ENCODE data around the gene FGD3. TPM values are rescaled to one million over a fixed set of nuclear protein-coding genes. Genes with fewer than 3 reads are reported as not detected.

The FGD3 gene
- total and polyA plus RNA-seq, 2 donors (not counting 1 experiment from before 2014, with no cell fraction given), result 130 to 134 TPM

GRCh38 chr9:93061791-93062763 is 114.8 kb downstream of the FGD3 start:
- H3K27ac ChIP-seq (ENCODE audit: low read length in 2 of 2), result peak overlapping the region; percentile 74 to 78
- Mint-ChIP-seq H3K27me3 (no peaks in the 10 kb centered on the region), H3K4me3 (peak overlapping the region; percentile 90), H3K27ac (peak overlapping the region; percentile 99), H3K9me3 (ENCODE audit: insufficient read depth) (no peaks in the 10 kb centered on the region), H3K4me1 (peaks cover 87% of the 10 kb centered on the region)
- H3K79me2 ChIP-seq (ENCODE audit: control insufficient read depth, insufficient read depth, low read length), result peaks cover 52% of the 10 kb centered on the region
- peaks cover 0 to 23% of the 10 kb centered on the region in 2 experiments for H3K36me3 ChIP-seq (replicated peaks in 1 of 2; ENCODE audit: control extremely low read depth in 1 of 2, control insufficient read depth in 1 of 2, extremely low read depth in 1 of 2, insufficient read depth in 2 of 2, low read length in 1 of 2)
- peak; percentile 81 for DNase-seq
- H3K9me3 ChIP-seq (ENCODE audit: control extremely low read depth in 1 of 3, control insufficient read depth in 2 of 3, insufficient read depth in 1 of 3, low read length in 2 of 3), result no peaks in the 10 kb centered on the region
- H3K4me1 ChIP-seq (ENCODE audit: control insufficient read depth in 2 of 2, insufficient read depth in 2 of 2, low read length in 2 of 2), result peaks cover 73 to 82% of the 10 kb centered on the region in 2 donors
- peak overlapping the region in 4 of 5 experiments; percentile 25 to 53 (median 40) for H3K4me3 ChIP-seq (ENCODE audit: control extremely low read depth in 1 of 5, extremely low read depth in 1 of 5, insufficient read depth in 1 of 5, low read depth in 2 of 5, low read length in 4 of 5)
- POLR2A ChIA-PET, result interaction anchor here (0.6 to 4.3 kb wide), 3 partner anchors 20 to 34 kb away, joined by 3 to 31 read pairs (median 4); partner anchors contain the start of gene CARD19
- no peaks in the 10 kb centered on the region for H4K20me1 ChIP-seq (ENCODE audit: control insufficient read depth, insufficient read depth, low read length, poor library complexity, severe bottlenecking)
- no peak overlapping the region for H2AFZ ChIP-seq (ENCODE audit: insufficient read depth, low read depth, low read length, poor library complexity, severe bottlenecking)
- no peaks in the 10 kb centered on the region for H3K27me3 ChIP-seq (replicated peaks in 1 of 4; ENCODE audit: control extremely low read depth in 1 of 4, control insufficient read depth in 3 of 4, insufficient read depth in 4 of 4, low read length in 3 of 4)
- WGBS (ENCODE audit: insufficient coverage), result 19% methylated on average over 16 of the region's 19 CpGs
- intact Hi-C loops (cut with micrococcal nuclease), result no loop called here
- TF ChIP-seq CTCF (IDR thresholded peaks at IDR 0.05) (no peak), EZH2 (IDR thresholded peaks at IDR 0.05; ENCODE audit: borderline replicate concordance, insufficient read depth, low read depth, low read length, poor library complexity, severe bottlenecking) (no peak)
- peak overlapping the region; percentile 94 for H3K4me2 ChIP-seq (replicated peaks; ENCODE audit: low read depth, low read length, poor library complexity, severe bottlenecking)
- CTCF ChIA-PET, result interaction anchor here (1.0 kb wide), 1 partner anchor 25 kb away, joined by 3 read pairs; no protein-coding TSS in a partner anchor
- H3K9ac ChIP-seq (ENCODE audit: low read length), result peak overlapping the region; percentile 59
- ATAC-seq (ENCODE audit: low read depth), result peak; percentile 25

All from B cell (primary cell).